HCT116 (cell line): Measurements from ENCODE around the gene TNFRSF19. TPM values are rescaled to one million over a fixed set of nuclear protein-coding genes. Genes with fewer than 3 reads are reported as not detected.

Experiments used
- ATAC-seq: fragments of 200-7000 bp; cut with Tn5 transposase; 2 replicates; pipeline ENCODE4 v1.9.1; 2020; ENCODE audit warnings: mild to moderate bottlenecking, moderate library complexity
- BruUV-seq: library from RNA; stranded (reverse); fragments of 400-500 nt; replicated peaks from 2 replicates; lab custom pipeline; 2021; lab: Mats Ljungman, UMichigan
- CTCF ChIA-PET: fragments of 300-600 bp; sonication (Branson Sonifier 250); formaldehyde crosslinking; loops from one replicate; lab custom pipeline; 2021; ENCODE audit warnings: antibody characterized with exemption; lab: Charles Lee
- POLR2A ChIA-PET: fragments of 300-600, 350-600 bp; sonication (Branson Sonifier 250); formaldehyde crosslinking; loops from one replicate; lab custom pipeline; 2021; ENCODE audit warnings: antibody characterized with exemption; lab: Charles Lee
- RAD21 ChIA-PET, 2 experiments: fragments of 300-600 bp; sonication (Branson Sonifier 250); formaldehyde crosslinking; loops; one replicate each; lab custom pipeline; 2023; ENCODE audit warnings: low total read pairs in 2 of 2; ENCODE audit not compliant: uncharacterized antibody in 2 of 2, unreplicated experiment in 2 of 2, low non-redundant PET in 1 of 2; lab: Charles Lee
- DNase-seq: peaks from one replicate; pipeline ENCODE4 v3.0.0-alpha.2; 2010; ENCODE audit warnings: low read depth, low spot score
- H2AFZ ChIP-seq: fragments of 200-600 bp; shearing (Covaris generic), sonication (generic); 2 replicates; pipeline ENCODE4 v1.6.1; 2017; ENCODE audit warnings: low read depth, mixed run types, mixed read lengths, antibody characterized with exemption, low read length; ENCODE audit not compliant: poor library complexity, severe bottlenecking
- H3K27ac ChIP-seq: 2 replicates; pipeline ENCODE4 v1.5.1; 2012; ENCODE audit warnings: low read depth, low read length
- H3K27me3 ChIP-seq: fragments of 200-600 bp; sonication (generic); 2 replicates; pipeline ENCODE4 v1.6.1; 2016; ENCODE audit warnings: mixed run types, low read length, mixed read lengths; ENCODE audit not compliant: insufficient read depth
- H3K36me3 ChIP-seq, 2 experiments: fragments of 200-500 bp in 1 of 2; fragments of 200-600 bp in 1 of 2; sonication (Bioruptor generic) in 1 of 2; sonication (generic) in 1 of 2; 2 replicates each; pipeline versions ENCODE4 v1.5.1 to v1.6.1; 2014 to 2016; ENCODE audit warnings: low read length in 2 of 2, inconsistent platforms in 1 of 2, mixed read lengths in 1 of 2, mixed run types in 1 of 2; ENCODE audit not compliant: insufficient read depth in 2 of 2, control insufficient read depth in 1 of 2
- H3K4me1 ChIP-seq, 2 experiments: fragments of 200-600 bp in 1 of 2; sonication (generic) in 1 of 2; 2 replicates each; pipeline versions ENCODE4 v1.5.1 to v1.6.1; 2012 to 2017; ENCODE audit warnings: low read length in 2 of 2, inconsistent platforms in 1 of 2, mild to moderate bottlenecking in 1 of 2, mixed read lengths in 1 of 2, mixed run types in 1 of 2, moderate library complexity in 1 of 2; ENCODE audit not compliant: insufficient read depth in 2 of 2, control insufficient read depth in 1 of 2
- H3K4me2 ChIP-seq: fragments of 200-600 bp; sonication (generic); 2 replicates; pipeline ENCODE4 v1.6.1; 2017; ENCODE audit warnings: mixed run types, low read length, mixed read lengths
- H3K4me3 ChIP-seq, 2 experiments: fragments of 200-600 bp in 1 of 2; sonication (generic) in 1 of 2; replicated peaks in 1 of 2; 2 replicates each; pipeline ENCODE4 v1.5.1; 2011 to 2016; ENCODE audit warnings: low read length in 2 of 2, control low read depth in 1 of 2, low read depth in 1 of 2, mild to moderate bottlenecking in 1 of 2, mixed read lengths in 1 of 2, mixed run types in 1 of 2
- H3K79me2 ChIP-seq: fragments of 200-600 bp; sonication (generic); 2 replicates; pipeline ENCODE4 v1.6.1; 2017; ENCODE audit warnings: mild to moderate bottlenecking, mixed run types, low read length, moderate library complexity, mixed read lengths; ENCODE audit not compliant: insufficient read depth
- H3K9ac ChIP-seq: fragments of 200-600 bp; sonication (generic); 2 replicates; pipeline ENCODE4 v1.6.1; 2016; ENCODE audit warnings: low read length, mixed read lengths
- H3K9me2 ChIP-seq: fragments of 200-600 bp; sonication (generic), shearing (Covaris generic); 2 replicates; pipeline ENCODE4 v1.6.1; 2017; ENCODE audit warnings: mixed run types, mild to moderate bottlenecking, moderate library complexity; ENCODE audit not compliant: insufficient read depth
- H3K9me3 ChIP-seq, 2 experiments: fragments of 200-500 bp in 1 of 2; fragments of 200-600 bp in 1 of 2; sonication (Bioruptor generic) in 1 of 2; sonication (generic) in 1 of 2; 2 replicates each; pipeline ENCODE4 v1.6.1; 2014 to 2017; ENCODE audit warnings: low read length in 2 of 2, mixed read lengths in 2 of 2, inconsistent platforms in 1 of 2, low read depth in 1 of 2, mild to moderate bottlenecking in 1 of 2, mixed run types in 1 of 2, moderate library complexity in 1 of 2; ENCODE audit not compliant: control insufficient read depth in 1 of 2, insufficient read depth in 1 of 2
- H4K20me1 ChIP-seq: fragments of 200-600 bp; sonication (generic), shearing (Covaris generic); 2 replicates; pipeline ENCODE4 v1.6.1; 2017; ENCODE audit warnings: mixed run types, mild to moderate bottlenecking, moderate library complexity; ENCODE audit not compliant: insufficient read depth
- CBX3 ChIP-seq: IDR thresholded peaks from 2 replicates; pipeline ENCODE4 v1.6.1; 2012; ENCODE audit warnings: low read depth
- CEBPB ChIP-seq: IDR thresholded peaks from 2 replicates; pipeline ENCODE4 v1.6.1; 2012; ENCODE audit warnings: low read depth
- EZH2 ChIP-seq: fragments of 200-600 bp; sonication (generic); IDR thresholded peaks from 2 replicates; pipeline ENCODE4 v1.6.1; 2017; ENCODE audit warnings: antibody characterized with exemption, mixed run types
- FOSL1 ChIP-seq: IDR thresholded peaks from 2 replicates; pipeline ENCODE4 v1.6.1; 2012; ENCODE audit warnings: low read depth
- JUND ChIP-seq: IDR thresholded peaks from 2 replicates; pipeline ENCODE4 v1.6.1; 2012
- POLR2A ChIP-seq: IDR thresholded peaks from 2 replicates; pipeline ENCODE4 v1.7.0; 2011; ENCODE audit warnings: borderline replicate concordance; ENCODE audit not compliant: insufficient read depth, insufficient read length; ENCODE audit errors: extremely low read depth
- RAD21 ChIP-seq: IDR thresholded peaks from 2 replicates; pipeline ENCODE4 v1.6.1; 2012; ENCODE audit warnings: low read depth, mild to moderate bottlenecking
- SIN3A ChIP-seq: IDR thresholded peaks from 2 replicates; pipeline ENCODE4 v1.6.1; 2012; ENCODE audit warnings: low read depth
- SP1 ChIP-seq: IDR thresholded peaks from 2 replicates; pipeline ENCODE4 v1.6.1; 2012; ENCODE audit warnings: low read depth
- SRF ChIP-seq: IDR thresholded peaks from 2 replicates; pipeline ENCODE4 v1.6.1; 2012; ENCODE audit warnings: low read depth
- YY1 ChIP-seq: IDR thresholded peaks from 2 replicates; pipeline ENCODE4 v1.6.1; 2011; ENCODE audit warnings: low read length, low read depth, moderate library complexity, mild to moderate bottlenecking; ENCODE audit not compliant: insufficient replicate concordance; ENCODE audit errors: extremely low read depth
- ZFX ChIP-seq: fragments of 450-650 bp; IDR thresholded peaks from 2 replicates; pipeline ENCODE4 v1.6.1; 2017
- ZNF274 ChIP-seq: fragments of 200-500 bp; sonication (Bioruptor generic); IDR thresholded peaks from 2 replicates; pipeline ENCODE4 v1.6.1; 2014; ENCODE audit warnings: mild to moderate bottlenecking, low read depth, low read length, inconsistent platforms
- intact Hi-C: fragments of 100-400 bp; cut with micrococcal nuclease; formaldehyde crosslinking; loops from 2 replicates; pipeline ENCODE4 v1.10.0; 2022
- total RNA-seq: library from RNA; stranded (reverse); gene quantifications from one replicate; pipeline ENCODE4 v1.2.1, GENCODE V29; 2021; ENCODE audit not compliant: unreplicated experiment
- TF ChIP-seq, protein P1 (sequence below), 3 experiments: fragments of 200-600 bp in 1 of 3; sonication (generic) in 1 of 3; IDR thresholded peaks in 2 of 3; conservative IDR thresholded peaks in 1 of 3; 2 replicates each; pipeline ENCODE4 v1.5.1; 2012 to 2017; ENCODE audit warnings: low read depth in 2 of 3, low read length in 2 of 3, antibody characterized with exemption in 1 of 3, borderline replicate concordance in 1 of 3, control low read depth in 1 of 3, mild to moderate bottlenecking in 1 of 3, mixed read lengths in 1 of 3, mixed run types in 1 of 3, moderate library complexity in 1 of 3; ENCODE audit not compliant: insufficient read depth in 1 of 3
- TF ChIP-seq, protein P2 (sequence below): IDR thresholded peaks from 2 replicates; pipeline ENCODE4 v1.6.1; 2011; ENCODE audit warnings: mild to moderate bottlenecking, low read length, moderate library complexity; ENCODE audit not compliant: insufficient replicate concordance; ENCODE audit errors: extremely low read depth
- TF ChIP-seq, protein P3 (sequence below): IDR thresholded peaks from 2 replicates; pipeline ENCODE4 v1.6.1; 2012
- TF ChIP-seq, protein P4 (sequence below): IDR thresholded peaks from 2 replicates; pipeline ENCODE4 v1.6.1; 2012

The TNFRSF19 gene
- total RNA-seq, 1 experiment from 2014 or later = 1.1 TPM

DNA sequence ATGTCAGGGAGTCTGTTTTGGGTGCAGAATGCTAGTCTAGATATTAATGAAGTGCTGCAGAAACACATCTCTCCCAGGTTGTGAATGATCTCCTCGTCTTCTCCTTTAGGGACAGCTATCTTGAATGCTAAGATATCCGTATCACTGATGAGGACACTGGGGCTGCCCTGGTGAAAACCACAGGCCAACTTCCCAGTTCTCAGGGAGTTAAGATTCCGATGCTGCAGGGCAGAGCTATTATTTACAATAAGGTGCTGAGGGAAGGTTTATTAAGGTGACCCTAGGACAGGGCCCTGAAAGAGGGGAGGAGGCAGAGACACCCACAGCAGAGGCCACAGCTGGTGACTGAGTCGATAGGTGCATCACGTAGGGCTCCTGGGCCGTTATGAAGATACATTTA lies 66.1 kb downstream of the TNFRSF19 start (continued):
- TF ChIP-seq SP1 (no peak), YY1 (no peak), CEBPB (no peak), EZH2 (no peak), SIN3A (no peak), RAD21 (no peak), JUND (no peak)
- TF ChIP-seq, protein P1, sequence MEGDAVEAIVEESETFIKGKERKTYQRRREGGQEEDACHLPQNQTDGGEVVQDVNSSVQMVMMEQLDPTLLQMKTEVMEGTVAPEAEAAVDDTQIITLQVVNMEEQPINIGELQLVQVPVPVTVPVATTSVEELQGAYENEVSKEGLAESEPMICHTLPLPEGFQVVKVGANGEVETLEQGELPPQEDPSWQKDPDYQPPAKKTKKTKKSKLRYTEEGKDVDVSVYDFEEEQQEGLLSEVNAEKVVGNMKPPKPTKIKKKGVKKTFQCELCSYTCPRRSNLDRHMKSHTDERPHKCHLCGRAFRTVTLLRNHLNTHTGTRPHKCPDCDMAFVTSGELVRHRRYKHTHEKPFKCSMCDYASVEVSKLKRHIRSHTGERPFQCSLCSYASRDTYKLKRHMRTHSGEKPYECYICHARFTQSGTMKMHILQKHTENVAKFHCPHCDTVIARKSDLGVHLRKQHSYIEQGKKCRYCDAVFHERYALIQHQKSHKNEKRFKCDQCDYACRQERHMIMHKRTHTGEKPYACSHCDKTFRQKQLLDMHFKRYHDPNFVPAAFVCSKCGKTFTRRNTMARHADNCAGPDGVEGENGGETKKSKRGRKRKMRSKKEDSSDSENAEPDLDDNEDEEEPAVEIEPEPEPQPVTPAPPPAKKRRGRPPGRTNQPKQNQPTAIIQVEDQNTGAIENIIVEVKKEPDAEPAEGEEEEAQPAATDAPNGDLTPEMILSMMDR (IDR thresholded peaks at IDR 0.05 in 2 of 3, conservative IDR thresholded peaks at IDR 0.05 in 1 of 3; ENCODE audit: borderline replicate concordance in 1 of 3, insufficient read depth in 1 of 3, low read depth in 2 of 3, low read length in 2 of 3) = no peak
- TF ChIP-seq, protein P2, sequence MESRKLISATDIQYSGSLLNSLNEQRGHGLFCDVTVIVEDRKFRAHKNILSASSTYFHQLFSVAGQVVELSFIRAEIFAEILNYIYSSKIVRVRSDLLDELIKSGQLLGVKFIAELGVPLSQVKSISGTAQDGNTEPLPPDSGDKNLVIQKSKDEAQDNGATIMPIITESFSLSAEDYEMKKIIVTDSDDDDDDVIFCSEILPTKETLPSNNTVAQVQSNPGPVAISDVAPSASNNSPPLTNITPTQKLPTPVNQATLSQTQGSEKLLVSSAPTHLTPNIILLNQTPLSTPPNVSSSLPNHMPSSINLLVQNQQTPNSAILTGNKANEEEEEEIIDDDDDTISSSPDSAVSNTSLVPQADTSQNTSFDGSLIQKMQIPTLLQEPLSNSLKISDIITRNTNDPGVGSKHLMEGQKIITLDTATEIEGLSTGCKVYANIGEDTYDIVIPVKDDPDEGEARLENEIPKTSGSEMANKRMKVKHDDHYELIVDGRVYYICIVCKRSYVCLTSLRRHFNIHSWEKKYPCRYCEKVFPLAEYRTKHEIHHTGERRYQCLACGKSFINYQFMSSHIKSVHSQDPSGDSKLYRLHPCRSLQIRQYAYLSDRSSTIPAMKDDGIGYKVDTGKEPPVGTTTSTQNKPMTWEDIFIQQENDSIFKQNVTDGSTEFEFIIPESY = no peak
- TF ChIP-seq, protein P3, sequence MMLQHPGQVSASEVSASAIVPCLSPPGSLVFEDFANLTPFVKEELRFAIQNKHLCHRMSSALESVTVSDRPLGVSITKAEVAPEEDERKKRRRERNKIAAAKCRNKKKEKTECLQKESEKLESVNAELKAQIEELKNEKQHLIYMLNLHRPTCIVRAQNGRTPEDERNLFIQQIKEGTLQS = no peak

DNA sequence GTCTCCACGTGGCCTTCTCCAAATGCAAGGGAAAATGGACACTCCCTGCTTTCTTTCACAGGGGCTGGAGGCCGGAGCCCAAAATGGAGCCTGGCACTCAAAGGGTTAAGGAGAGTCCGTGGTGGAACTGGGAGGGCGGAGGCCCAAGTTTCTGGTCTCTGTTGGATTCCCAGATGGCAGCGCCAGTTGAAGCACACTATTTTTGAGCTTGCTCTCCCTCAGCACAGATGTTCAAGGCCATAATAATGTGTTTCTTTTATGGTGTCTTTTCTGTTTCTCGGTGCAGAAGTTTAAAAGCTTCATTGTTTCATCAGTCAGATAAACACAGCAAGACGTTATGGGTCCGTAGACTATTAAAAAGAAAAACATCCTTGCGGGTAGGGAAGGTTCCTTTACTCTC lies 67.6 kb downstream of the TNFRSF19 start:
- no peaks in the 10 kb centered on the region for H3K9me2 ChIP-seq
- DNase-seq (no peak), ATAC-seq (no peak)
- ChIA-PET RAD21 (no interaction called here), POLR2A (no interaction called here), CTCF (no interaction called here)
- no peaks in the 10 kb centered on the region for H3K4me1 ChIP-seq
- H3K36me3 ChIP-seq = no peaks in the 10 kb centered on the region
- 0 out of 2 replicates have a peak, but pooled peaks cover under 1% of the 10 kb centered on the region for H3K27me3 ChIP-seq
- H3K9ac ChIP-seq = no peak overlapping the region
- no peak overlapping the region for H3K27ac ChIP-seq
- intact Hi-C loops = no loop called here
- no peaks in the 10 kb centered on the region for H3K9me3 ChIP-seq
- no peak overlapping the region for H2AFZ ChIP-seq
- H3K79me2 ChIP-seq = no peaks in the 10 kb centered on the region
- no TSS peak for BruUV-seq
- no peak overlapping the region for H3K4me3 ChIP-seq
- no peaks in the 10 kb centered on the region for H4K20me1 ChIP-seq
- H3K4me2 ChIP-seq = no peak overlapping the region
- TF ChIP-seq ZFX (no peak), JUND (no peak), CBX3 (no peak), POLR2A (no peak), RAD21 (no peak), EZH2 (no peak), ZNF274 (no peak), FOSL1 (no peak), SRF (no peak)
- TF ChIP-seq, protein P2 = no peak
- TF ChIP-seq, protein P3 = no peak
- TF ChIP-seq, protein P4, sequence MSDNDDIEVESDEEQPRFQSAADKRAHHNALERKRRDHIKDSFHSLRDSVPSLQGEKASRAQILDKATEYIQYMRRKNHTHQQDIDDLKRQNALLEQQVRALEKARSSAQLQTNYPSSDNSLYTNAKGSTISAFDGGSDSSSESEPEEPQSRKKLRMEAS = no peak
